HG02852 (cell line): ENCODE results near the gene GNL2.
A peak's percentile ranks its signal among the peaks of the same experiment; 100 is the strongest.

Experiments used
- ATAC-seq: cut with Tn5 transposase; IDR thresholded peaks from one replicate; pipeline ENCODE4 v1.9.1; 2021; ENCODE audit warnings: mild to moderate bottlenecking, moderate library complexity; ENCODE audit not compliant: unreplicated experiment

The GNL2 gene

DNA sequence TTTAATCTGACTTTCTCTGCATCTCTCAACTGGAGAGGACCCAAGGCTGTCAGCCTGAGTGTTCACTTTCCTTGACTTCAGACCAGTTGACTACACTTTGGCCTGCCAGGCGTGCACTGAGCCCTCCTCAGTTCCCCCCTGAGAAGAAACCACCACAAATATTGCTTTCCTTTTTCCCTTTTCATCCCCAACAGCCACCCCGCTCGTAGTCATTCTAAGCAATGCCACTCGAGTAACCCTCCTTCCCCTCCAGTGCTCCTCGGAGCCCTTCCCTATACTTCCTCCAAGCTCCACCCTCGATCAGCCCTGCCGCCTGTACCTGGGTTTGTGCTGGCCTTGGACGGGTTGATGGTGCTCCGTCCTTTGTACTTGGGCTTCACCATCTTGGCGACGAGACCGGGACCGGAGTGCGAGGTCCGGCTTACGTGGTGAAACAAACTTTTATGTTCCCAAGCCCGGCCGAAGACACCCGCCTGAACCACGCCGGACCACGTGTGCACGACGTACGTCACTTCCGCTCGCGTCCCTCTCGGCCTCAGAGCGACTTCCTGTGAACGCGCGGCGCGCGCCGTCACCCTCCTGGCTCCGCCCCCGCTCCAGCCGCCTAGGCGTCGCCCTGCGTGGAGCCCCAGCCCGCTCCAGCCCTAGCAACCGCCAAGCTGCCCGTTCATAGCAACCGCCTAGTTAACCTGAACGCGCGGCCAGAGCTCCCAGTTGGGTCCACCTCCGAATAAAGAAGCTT lies at the start of gene GNL2:
Gene GNL2 (minus strand): TSS at position 498 of the 742 bp plus-strand sequence. CDS start 115 bp downstream, at position 383.
- peak; percentile 95 for ATAC-seq

DNA sequence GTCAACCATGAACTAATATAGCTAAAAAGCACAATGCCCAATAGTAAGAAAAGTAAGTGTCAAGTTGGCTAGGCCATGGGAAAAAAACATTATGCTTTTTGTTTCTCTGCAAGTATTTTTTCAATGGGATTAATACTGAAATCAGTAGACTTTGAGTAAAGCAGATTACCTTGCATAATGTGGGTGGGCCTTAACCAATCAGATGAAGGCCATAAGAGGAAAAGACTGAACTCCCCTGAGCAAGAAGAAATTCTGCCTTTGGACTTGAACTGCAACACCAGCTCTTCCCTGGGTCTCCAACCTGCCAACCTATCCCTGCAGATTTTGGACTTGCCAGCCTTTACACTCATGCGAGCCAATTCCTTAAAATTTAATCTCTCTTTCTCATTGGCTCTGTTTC lies 45.3 kb upstream of the GNL2 start:
- ATAC-seq: no peak

DNA sequence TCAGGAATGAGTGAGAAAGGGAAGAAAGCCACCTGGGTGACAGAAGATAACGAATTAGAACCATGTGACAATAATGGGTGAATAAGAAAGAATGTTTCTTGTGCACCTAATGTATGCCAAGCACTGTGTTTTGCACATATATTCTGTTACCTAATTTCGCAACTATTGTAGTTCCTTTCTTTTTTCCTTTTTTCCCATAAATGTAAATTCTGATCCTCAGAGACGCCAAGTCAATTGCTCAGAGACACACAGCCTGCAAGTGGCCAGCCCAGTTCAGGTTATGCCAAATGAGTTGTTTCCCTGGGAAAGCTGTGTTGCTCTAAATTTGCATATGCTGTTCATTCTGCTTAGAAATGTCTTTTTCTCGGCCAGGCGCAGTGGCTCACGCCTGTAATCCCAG lies 40.7 kb upstream of the GNL2 start:
- ATAC-seq: no peak

DNA sequence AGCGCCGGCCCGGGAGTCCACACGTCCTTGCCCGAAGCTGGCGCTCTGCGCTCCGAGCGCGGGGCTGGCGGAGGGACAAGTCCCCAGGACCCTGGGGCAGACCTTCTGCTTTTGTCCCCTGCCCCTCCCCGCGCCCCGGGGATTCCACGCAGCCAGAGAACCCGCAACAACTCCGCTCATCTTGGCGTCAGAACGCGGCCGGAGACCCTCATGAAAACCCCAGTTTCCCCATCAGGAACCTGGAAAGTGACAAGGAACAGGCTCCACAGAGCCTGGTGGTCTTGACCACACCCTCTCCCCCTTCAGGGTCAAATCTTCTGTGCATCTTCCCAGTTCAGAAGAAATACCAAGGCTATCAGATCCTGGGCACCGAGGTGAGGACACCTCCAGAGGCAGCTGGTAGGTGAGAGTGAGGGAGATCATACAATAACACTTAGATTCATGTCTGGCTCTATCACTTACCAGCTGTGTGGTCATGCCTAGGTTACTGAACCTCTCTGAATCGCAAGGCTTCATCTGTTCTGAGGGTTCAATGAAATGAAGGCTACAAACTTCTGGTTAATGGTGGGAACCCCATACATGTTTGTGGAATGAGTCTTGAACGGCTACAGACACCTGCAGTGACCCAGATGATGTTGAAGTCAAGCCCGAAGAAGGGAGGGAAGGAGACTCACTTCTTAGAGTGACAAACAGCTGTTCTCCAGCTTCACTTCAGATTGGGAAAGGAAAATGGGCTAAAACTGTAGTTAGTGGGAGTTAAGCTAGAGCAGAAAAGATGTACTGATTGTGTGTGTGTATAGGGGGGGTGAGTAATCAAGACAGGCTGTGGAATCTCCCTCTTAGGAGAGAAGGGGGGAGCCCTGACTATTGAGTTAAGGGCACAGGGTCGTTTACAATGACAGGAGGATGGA lies 39.5 kb upstream of the GNL2 start:
- ATAC-seq: no peak

DNA sequence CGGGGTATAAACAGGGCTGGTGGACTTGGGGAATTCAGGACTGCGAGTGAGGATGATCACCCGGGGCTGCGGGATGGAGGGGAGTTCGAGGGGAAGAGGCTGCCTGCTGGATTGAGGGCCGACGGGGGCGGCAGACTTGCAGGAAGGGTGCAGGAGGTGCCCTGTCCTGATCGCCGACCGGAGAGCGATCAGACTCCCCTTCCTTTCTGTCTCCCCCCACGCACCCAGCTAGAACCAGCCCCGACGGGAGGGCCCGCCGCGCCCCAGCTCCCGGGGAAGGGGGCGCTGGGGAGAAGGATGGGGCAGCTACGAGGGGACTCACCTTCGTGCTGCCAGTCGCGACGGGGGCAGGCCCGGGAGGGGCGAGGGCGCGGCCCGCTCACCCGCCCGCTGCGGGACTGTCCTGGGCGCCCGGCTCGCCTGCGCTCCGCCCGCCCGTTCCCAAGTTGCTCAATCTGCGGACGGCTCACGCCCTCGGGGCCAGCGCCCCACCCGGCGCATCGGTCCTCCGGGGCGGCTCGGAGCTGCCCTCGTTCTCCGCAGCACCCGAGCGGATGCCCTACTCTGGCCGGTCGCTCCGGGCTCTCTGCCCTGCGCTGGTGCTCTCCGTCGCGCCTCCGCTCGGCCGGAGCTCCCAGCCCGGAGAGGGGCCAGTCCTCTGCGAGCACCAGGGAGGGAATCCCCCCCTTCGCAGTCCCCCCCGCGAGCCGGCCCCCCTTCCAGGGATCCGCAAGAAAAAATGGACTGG lies 38.7 kb upstream of the GNL2 start, which contains the start of gene RSPO1:
Gene RSPO1 (minus strand): TSS at position 649 of the 748 bp plus-strand sequence. CDS start 5,231 bp downstream, outside the sequence.
- no peak for ATAC-seq

DNA sequence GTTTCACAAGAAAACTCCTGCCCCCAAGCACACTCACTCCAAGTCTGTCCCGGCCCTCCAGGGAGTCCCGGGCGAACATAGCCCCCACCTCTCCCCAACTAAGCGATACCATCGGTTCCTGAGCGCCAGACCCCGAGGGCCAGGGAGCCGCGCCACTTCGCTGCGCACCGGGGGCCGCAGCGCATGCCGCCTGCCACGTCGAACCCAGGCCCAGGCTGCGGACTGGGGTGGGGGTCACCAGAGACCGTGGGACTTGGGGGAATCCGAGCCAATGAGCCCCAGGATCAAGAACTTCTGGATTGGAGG lies 38.2 kb upstream of the GNL2 start:
- no peak for ATAC-seq

DNA sequence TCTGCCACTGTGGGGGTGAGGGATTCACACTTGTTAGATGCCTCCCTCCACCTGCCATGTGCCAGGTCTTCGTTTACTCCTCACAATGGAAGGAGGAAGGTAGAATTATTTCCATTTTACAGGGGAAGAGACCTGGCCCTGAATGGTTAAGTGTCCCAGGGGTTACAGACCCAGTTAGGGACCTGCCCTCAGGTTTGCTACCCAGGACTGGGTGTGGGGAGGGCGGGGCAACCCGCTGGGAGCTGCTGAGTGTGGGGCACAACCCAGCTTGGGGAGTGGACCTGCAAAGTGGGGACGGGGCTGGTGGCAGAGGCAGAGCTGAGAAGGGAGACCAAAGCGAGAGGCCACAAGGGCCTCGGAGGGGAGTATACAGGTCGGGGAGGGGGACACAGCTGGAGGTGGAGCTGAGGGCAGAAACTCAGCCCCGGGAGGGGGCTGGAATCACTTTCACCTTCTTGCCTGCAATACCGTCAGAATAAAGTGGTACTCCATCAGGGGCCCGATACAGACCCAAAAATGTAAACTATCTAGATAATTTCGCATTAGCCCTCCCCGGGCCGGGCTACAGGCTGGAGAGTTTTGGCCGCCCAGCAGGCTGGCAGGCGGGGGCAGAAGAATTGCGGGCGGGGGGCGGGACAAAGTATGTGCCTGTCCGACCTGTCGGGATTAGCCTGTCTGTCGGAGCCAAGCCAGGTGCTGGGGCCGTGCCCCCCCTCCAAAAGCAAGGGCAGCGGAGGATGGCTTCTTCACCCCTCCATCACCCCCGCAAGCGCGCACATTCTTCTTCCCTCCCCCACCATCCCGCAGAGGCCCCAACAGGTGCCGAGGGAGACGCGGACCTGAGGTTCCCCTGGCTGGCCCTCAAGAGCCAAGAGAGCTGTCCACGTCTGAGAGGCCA lies 37.6 kb upstream of the GNL2 start:
- no peak for ATAC-seq

DNA sequence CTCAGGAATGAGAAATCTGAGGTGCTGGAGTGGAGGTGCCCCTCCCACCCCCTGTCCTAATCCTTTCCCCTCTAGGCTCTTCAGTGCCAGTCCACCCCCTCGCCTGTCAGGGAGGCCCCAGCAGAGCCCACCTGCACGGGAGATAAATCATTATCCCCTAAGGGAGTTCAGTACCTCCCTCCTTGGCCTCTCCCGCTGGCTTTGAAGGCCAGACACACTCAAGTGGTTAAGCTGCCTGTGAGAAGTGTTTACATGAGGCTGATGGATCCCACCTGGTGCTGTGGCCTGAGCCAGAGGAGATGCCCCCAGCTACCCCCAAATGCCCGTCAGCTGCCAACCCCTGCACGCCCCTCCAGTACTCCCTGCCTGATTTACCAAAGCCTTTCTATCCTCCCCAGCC lies 35.3 kb upstream of the GNL2 start:
- ATAC-seq: no peak

DNA sequence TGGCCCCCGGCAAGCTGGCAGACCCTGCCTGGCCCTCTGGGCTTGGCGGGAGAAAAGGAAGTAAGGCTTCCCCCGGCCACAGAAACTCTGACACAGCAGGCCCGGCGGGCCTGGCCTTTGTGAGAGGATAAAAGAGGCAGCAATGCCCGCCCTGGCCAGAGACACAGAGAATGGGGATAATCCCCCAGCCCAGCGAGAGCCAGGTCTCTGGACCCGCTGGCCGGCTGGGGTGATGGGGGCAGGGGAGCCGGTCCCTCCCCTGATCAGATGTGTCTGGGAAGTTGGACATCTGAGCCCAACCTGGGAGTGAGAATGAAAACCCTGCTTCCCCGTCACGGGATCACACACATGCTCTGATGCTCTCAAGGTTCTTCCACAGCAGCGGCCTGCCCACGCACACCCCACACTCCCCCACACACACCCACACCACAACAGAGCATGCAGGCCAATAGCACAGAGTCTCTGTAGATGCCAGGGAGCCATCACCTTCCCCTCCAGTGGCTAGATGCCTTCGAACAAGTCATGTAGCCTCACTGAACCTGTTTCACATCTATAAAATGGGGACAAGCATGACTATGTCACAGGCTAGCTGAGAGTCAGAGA lies 34.8 kb upstream of the GNL2 start:
- no peak for ATAC-seq

DNA sequence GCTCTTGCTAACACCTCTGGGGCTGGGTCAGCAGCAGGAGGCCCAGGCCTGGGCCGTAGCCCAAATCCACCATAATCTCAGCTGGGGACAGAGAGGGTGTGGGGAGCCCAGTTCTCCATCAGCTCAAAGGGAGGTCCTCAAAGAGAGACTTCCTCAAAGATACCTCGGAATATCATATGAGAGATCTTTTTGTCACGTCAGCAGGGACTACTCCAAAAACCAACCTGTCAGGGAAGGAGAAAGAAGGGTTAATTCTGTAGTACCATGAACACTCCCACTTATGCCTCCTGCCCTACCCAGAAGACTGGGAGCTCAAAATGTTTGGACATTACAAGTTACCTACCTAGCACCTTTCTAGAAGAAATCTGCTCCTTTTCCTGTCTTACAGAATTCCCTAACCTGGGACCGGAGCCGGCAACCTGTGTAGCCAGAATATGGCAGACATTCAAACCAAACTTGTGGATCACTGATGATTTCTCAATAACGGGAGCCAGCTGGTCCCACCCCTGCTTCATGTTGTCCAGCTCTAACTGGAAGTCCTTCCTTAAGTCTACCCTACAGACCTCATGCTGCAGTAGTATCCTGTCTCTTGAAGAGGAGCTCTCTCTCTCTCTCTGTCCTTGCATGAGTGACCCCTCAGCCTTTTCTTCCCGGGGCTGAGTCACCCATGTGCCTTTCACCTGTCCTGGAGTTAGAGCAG lies 34.1 kb upstream of the GNL2 start:
- ATAC-seq: no peak

DNA sequence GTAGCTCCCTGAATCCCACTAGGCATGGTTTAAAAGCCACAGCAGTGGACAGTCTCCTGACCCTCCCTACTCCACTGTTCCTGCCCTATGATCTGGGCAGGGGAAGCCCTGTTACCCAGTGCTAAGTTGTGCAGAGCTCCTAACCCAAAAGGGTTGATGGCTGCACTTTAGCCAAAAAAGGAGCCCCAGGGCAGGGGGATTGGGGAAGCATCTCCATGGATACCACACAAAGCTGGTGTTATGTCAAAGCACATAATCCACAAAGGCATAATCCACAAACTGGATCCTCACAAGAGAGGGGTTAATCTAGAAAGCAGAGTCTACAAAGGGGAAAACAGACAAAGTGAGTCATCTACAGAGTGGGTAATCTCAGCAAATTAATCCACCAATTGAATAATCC lies 33.3 kb upstream of the GNL2 start:
- ATAC-seq: no peak

DNA sequence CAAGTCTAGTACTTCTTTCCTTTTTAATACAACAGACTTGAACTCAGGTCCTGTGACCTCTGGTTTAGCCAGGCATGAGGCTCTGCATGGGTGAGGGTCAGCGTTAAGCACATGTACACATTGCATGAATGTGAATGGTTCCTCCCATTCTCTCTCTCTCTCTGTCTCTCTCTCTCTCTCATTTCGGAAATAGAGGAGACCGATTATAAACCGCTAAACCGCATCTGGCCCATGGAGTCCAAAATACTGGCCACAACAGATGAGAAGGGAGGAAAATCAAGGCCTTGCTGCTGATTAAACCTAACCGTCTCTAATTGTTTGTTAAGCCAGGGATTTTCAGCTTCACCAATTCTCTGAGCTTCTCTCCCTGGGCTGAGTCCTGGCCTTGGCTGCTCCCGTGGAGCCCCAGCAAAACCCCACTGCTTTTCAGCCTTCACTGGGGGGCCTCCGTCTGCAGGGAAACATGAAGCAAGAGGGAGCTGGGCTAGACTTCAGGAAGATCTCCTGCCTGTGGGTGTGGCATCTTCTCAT lies 32.4 kb upstream of the GNL2 start:
- no peak for ATAC-seq

DNA sequence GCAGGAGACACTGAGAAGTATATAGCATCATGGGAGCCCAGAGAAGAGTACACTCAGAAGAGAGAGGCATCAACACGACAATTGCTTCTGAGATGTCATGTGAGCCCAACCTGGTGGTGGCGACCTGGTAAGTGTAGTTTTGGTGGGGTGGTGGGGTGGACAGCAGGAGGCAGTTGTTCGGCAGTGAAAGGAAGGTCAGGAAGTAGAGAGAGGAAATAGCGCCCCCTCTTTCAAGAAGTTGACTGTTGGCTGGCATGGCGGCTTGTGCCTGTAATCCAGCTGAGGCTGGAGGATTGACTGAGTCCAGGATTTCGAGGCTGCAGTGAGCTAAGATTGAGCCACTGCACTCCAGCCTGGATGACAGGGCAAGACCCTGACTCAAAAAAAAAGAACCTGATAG lies 26.4 kb upstream of the GNL2 start:
- ATAC-seq: no peak

DNA sequence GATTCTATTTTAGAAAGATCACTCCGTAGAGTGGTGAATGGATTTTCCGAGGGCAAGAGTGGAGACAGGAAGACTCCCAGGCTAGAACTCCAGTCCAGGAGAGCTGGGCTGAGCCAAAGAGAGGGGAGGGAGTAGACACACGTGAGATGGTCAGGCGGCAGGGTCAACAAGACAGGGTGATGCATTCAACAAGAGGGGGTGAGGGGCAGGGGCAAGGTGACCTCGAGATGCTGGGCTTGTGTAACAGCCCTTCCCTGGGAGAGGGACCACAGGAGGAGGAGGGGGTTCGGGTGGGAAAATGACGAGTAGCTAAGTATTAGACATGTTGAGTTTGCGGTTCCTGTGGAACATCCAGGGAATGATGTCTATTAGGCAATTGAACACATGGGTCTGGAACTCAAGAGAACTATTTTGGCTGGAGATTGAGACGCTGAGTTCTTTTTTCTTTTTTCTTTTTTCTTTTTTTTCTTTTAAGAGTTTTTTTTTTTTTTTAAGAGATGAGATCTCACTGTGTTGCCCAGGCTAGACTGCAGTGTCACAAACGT lies 25.7 kb upstream of the GNL2 start:
- no peak for ATAC-seq

DNA sequence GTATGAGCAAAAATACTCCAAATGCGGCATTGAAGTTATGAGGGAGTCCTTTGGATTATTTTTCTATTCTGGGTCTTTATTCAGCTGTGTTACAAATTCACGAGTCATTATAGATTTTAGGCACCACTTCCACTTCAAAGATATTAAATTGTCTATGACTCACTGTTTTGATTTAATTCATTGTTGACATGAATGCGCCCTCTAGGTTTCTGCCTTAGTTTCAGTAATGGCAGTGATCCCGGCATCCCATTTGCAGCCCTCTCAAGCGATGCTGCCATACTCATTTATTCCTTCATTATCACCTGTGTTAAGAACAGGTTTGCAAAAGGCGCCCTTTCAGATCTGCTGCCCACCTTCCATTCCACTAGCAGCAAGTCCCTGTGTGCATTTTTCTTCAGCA lies 25.0 kb upstream of the GNL2 start:
- ATAC-seq: no peak

DNA sequence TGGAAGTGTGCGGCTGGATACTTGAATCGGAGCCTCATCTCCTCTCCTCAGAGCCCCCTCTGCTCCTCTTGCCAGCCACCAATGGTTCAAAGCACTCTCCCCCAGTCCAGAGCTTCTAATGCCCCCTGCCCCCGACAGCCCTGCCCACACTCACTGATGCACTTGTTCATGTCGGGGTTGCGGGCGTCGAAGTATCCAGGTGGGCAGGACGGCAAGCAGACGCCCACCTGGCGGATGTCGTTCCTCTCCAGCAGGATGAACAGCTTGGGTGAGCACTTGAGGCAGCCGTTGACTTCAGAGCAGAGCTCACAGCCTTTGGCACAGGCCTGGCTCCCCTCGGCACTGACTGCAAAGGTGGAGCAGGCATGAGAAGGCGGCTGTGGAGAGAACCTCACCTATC lies 20.6 kb upstream of the GNL2 start:
- ATAC-seq: no peak

DNA sequence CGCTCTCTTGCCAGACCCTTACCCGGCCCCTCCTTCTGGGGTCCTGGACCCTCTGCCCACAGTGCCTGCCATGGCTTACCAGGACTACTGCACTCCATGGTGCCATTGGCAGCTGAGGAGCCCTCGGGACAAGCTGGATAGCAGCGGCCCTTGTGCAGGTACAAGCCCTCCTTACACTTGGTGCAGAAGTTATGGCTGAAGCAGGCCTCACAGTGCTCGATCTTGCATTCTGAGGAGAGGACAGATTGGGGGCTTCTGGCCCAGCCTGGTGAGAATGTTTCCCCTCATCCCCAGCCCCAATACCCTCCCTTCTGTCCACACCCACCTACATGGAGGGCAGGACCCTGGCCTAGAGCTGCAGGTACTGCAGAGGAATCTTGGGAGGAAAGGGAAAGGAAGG lies 18.4 kb upstream of the GNL2 start:
- no peak for ATAC-seq

DNA sequence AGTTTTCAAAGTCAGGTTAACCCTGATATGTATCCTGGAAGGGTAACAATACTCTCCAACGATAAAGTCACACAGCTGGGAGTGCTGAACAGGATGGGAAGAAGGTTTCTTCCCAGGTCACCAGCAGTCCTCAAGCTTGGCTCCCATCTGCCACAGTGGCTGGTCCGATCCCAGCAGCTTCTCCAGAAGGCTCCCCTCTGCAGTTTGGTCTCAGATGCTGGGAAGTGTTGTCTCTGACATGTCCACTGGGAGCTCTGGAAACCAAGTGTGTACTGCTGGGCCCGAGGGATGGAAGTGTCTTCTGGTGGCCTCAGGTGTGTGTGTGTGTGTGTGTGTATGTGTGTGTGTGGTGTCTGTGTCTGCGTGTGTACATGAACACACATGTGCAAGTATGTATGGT lies 16.4 kb upstream of the GNL2 start:
- no peak for ATAC-seq

DNA sequence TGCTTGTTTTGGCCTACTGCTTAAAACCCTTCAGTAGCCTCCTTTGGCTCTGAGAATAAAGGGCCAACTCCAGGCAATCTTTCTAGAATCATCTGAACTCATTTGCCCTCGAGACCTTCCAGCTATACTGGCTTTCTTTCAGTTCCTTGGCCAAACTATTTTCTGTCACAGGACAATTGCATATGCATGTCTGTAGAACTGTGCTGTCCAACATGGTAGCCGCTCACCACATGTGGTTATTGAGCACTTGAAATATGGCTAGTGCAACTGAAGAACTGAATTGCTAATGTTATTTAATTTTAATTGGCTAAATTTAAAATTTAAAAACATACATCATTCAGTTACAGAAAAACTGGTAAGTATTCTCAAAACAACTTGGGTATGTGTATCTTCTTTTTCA lies 14.3 kb upstream of the GNL2 start:
- no peak for ATAC-seq
